ENCODE data around the gene ST6GALNAC5.

DNA sequence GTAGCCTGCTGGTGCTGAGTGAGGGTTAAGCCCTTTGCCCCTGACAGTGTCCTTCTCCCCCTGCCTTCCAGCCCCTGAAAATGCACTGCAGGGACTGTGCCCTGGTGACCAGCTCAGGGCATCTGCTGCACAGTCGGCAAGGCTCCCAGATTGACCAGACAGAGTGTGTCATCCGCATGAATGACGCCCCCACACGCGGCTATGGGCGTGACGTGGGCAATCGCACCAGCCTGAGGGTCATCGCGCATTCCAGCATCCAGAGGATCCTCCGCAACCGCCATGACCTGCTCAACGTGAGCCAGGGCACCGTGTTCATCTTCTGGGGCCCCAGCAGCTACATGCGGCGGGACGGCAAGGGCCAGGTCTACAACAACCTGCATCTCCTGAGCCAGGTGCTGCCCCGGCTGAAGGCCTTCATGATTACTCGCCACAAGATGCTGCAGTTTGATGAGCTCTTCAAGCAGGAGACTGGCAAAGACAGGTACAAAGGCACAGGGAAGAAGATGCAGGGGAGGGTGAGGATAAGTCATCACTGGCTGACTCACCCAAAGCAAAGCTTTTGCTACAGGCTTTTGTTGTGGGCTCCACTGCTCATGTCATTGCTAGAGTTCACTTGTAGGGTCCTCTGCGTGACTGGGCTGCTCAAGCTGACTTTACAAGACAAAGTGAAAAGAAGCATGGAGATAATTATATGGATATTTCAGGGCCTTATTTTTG, 177.0 kb downstream of the ST6GALNAC5 start:
- TF ChIP-seq, protein P1, sequence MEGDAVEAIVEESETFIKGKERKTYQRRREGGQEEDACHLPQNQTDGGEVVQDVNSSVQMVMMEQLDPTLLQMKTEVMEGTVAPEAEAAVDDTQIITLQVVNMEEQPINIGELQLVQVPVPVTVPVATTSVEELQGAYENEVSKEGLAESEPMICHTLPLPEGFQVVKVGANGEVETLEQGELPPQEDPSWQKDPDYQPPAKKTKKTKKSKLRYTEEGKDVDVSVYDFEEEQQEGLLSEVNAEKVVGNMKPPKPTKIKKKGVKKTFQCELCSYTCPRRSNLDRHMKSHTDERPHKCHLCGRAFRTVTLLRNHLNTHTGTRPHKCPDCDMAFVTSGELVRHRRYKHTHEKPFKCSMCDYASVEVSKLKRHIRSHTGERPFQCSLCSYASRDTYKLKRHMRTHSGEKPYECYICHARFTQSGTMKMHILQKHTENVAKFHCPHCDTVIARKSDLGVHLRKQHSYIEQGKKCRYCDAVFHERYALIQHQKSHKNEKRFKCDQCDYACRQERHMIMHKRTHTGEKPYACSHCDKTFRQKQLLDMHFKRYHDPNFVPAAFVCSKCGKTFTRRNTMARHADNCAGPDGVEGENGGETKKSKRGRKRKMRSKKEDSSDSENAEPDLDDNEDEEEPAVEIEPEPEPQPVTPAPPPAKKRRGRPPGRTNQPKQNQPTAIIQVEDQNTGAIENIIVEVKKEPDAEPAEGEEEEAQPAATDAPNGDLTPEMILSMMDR (IDR thresholded peaks at IDR 0.05): no peak
- TF ChIP-seq POLR2A (IDR thresholded peaks at IDR 0.05): no peak
